HUES6 (cell line): ENCODE data around the gene TENM3.

Source experiments
- H3K27ac ChIP-seq: 2 replicates; pipeline ENCODE4 v1.7.0; 2013; ENCODE audit warnings: low read depth, mild to moderate bottlenecking, low read length, inconsistent platforms
- H3K27me3 ChIP-seq: 2 replicates; pipeline ENCODE4 v1.6.1; 2013; ENCODE audit warnings: low read length; ENCODE audit not compliant: control insufficient read depth, insufficient read depth
- H3K36me3 ChIP-seq: 2 replicates; pipeline ENCODE4 v1.6.1; 2013; ENCODE audit warnings: low read length; ENCODE audit not compliant: control insufficient read depth, insufficient read depth
- H3K4me1 ChIP-seq: 2 replicates; pipeline ENCODE4 v1.6.1; 2013; ENCODE audit warnings: low read length; ENCODE audit not compliant: control insufficient read depth, insufficient read depth
- H3K4me3 ChIP-seq: 2 replicates; pipeline ENCODE4 v1.5.1; 2013; ENCODE audit warnings: low read depth, low read length
- H3K9ac ChIP-seq: one replicate; pipeline ENCODE4 v1.6.1; 2013; ENCODE audit warnings: mild to moderate bottlenecking, low read length
- H3K9me3 ChIP-seq: 2 replicates; pipeline ENCODE4 v1.6.1; 2013; ENCODE audit warnings: low read depth, low read length; ENCODE audit not compliant: control insufficient read depth, insufficient read depth

Gene TENM3

DNA sequence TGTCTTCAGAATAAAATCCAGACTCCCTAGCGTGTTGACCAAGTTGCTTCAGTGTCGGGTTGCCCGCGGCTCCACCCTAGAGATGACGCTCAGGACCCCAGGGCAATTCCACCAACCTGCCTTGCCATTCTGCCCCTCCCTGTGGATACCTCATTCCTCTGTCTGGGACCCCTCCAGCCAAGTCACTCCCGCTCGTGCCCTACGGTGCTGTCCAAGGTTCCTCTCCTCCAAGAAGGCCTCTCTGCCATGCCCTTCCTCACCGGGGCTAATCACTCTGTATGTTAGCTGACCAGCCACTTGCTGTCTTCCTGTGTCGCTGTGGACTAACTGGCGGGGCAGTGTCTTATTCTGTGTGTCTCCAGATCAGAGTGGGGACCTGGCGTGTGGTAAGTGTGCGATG, 46.6 kb downstream of the TENM3 start:
- Histone ChIP-seq H3K4me3 (no peak overlapping the region), H3K9me3 (no peaks in the 10 kb centered on the region), H3K27ac (no peak overlapping the region), H3K4me1 (peaks cover 21% of the 10 kb centered on the region), H3K27me3 (no peaks in the 10 kb centered on the region), H3K36me3 (no peaks in the 10 kb centered on the region), H3K9ac (no peak overlapping the region)

DNA sequence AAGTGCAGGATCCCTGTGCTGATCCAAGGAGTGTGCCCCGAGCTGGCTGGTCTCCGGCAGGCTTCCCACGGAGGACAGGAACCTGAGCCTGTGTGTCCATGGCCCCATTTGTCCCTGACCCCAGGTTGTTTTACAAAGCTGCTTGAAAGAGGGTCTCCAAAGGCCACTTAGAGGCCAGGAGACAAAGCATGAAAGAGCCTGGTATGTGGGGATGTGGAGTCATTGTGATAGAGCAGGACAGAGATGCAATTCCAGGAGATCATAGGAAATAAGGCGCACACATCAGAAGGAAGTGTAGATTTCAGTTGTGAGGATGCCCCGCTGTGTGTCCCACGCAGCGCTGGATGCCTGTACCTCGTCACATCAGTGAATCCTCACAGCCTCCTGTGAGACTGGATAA, 48.0 kb downstream of the TENM3 start:
- Histone ChIP-seq H3K27me3 (no peaks in the 10 kb centered on the region), H3K9me3 (no peaks in the 10 kb centered on the region), H3K4me3 (no peak overlapping the region), H3K36me3 (no peaks in the 10 kb centered on the region), H3K4me1 (peaks cover 21% of the 10 kb centered on the region), H3K27ac (no peak overlapping the region), H3K9ac (no peak overlapping the region)

DNA sequence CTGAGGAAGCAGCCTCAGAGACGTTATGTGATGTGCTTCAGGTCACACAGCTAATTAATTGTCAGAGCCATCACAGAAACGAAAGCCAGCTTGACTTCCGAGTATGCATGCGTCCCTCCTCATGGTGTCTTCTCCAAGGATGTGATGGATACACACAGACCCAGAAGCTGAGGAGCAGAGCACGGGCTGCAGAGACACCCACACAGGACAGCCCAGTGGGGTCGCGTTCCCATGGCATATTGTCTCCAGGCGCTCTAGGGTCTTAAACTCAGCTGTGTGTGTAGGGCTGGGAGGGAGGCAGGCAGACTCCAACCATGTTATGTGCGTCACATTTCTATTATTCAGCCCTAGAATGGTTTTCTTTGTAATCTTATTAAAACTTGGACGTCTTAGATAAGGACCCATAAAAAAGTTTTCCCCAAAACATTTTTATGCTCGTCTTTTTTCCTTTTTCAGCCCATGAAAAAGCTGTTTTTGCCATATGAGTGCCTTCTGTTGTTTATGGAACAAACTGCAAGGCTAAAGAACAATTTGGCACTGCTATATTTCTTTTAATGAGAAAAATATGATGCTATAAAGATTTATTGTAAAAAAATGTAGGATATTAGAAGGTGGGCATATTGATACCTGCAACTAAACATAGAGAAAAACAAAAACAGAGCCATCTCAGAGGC, 48.5 kb downstream of the TENM3 start:
- no peaks in the 10 kb centered on the region for H3K27me3 ChIP-seq
- H3K9me3 ChIP-seq: no peaks in the 10 kb centered on the region
- H3K9ac ChIP-seq: no peak overlapping the region
- H3K4me1 ChIP-seq: peaks cover 21% of the 10 kb centered on the region
- no peak overlapping the region for H3K27ac ChIP-seq
- H3K36me3 ChIP-seq: no peaks in the 10 kb centered on the region
- H3K4me3 ChIP-seq: no peak overlapping the region

DNA sequence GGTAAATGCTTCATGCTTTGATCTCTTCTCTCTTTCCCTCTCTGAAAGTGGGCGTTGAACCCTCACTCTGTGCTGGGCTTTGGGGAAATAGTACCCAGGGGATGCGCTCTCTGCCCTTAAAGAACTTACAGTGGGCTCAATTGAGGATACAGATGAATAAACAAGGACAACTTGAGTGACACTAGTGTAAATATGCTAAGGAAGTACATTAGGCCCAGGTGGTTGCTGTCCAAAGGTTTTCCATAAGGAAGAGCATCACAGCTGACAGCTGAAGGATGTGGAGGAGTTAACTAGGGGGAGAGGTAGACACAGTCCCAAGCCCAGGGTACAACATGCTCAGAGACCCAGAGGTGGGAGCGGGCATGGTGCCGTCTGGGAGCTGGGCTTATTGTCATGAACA, 49.4 kb downstream of the TENM3 start:
- H3K4me1 ChIP-seq: peaks cover 23% of the 10 kb centered on the region
- no peaks in the 10 kb centered on the region for H3K9me3 ChIP-seq
- no peak overlapping the region for H3K27ac ChIP-seq

DNA sequence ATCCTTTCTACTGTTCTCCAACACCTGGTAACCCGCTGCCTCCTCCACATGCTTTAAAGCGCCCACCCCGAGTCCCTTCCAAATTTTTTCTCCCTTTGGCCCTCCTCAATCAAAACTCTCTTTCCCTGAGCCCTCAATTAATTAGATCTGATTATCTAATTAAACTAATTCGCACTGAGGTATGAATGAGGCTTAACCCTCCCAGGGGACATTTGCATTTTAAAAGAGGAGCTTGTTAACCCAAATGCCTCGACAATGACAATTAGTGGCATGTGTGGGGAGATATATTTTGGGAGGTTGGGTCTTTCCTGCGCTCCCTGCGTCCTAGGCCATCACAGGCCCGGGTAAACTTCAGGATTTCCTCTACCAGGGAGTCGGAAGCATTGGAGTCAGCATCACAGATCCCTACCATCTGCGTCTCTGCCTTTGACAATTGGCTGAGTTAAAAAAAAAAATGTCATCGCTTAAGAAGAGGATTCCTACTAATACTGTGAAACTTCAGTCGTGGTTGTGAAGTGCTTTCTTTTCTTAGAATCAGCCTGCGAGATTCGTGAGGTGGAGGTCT, 50.6 kb downstream of the TENM3 start:
- Histone ChIP-seq H3K4me1 (peaks cover 27% of the 10 kb centered on the region), H3K36me3 (no peaks in the 10 kb centered on the region), H3K9me3 (no peaks in the 10 kb centered on the region), H3K27ac (no peak overlapping the region), H3K9ac (no peak overlapping the region), H3K27me3 (no peaks in the 10 kb centered on the region), H3K4me3 (no peak overlapping the region)

More for the DNA sequence above, 49.4 kb downstream of the TENM3 start:
- H3K36me3 ChIP-seq: no peaks in the 10 kb centered on the region
- H3K27me3 ChIP-seq: no peaks in the 10 kb centered on the region
- no peak overlapping the region for H3K9ac ChIP-seq
- H3K4me3 ChIP-seq: no peak overlapping the region

DNA sequence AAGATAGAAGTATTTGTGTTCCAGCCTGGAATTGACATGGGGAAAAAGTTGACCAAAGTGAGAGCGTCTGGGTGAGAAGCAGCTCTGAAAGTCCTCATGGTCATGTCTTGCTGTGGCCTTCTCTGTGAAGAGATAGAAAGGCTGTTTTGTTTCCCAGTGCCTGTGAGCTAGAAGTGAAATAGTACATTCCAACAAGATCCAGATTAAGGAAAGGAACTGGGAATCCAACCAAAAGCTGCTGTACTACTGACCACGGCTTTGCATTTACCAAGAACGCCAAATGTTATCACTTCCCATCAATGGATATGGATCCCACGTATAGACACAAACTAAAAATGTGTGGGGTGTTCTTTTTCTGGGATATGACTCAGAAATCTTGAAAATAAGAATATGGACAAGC, 51.2 kb downstream of the TENM3 start:
- Histone ChIP-seq H3K36me3 (no peaks in the 10 kb centered on the region), H3K9ac (no peak overlapping the region), H3K4me3 (no peak overlapping the region), H3K27me3 (no peaks in the 10 kb centered on the region), H3K27ac (no peak overlapping the region), H3K9me3 (no peaks in the 10 kb centered on the region), H3K4me1 (peaks cover 27% of the 10 kb centered on the region)

DNA sequence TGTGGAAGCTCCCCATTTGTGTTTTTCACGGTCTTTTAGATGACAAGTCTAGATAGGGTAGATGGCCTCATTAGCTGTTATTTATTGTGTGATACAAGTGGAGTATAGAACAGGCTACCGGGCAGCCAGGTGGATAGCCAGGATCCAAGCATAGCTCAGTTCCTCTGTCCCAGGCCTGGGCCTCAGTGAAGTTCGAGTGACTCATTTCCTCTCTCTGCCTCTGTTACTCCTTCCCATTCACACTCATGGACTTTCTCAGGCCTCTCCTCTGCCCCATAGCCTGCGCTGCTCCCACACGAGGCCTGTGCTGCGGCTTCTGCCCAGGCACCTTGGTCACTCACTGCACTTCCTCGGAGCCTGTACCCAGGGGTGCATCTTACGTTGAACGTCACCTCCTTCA, 54.5 kb downstream of the TENM3 start:
- Histone ChIP-seq H3K9ac (no peak overlapping the region), H3K27ac (no peak overlapping the region)

DNA sequence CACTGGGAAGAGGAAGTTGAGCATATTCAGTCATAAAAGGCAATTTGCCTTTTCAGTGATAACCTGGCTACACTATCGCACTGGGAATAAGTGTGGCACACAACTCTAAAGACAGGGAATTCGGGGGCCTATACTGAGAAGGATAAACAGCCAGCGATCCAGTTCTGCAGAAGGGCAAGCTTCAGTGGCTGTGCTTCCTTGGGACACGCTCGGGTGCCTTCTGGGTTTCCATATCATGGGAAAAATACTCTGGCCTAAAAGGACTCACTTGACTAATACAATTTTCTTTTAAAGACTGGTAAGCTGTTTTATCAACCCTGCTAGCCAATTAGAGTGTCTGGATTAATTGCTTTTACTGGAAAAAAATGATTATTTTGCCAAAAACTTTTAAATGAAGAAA, 58.5 kb downstream of the TENM3 start:
- Histone ChIP-seq H3K9me3 (no peaks in the 10 kb centered on the region), H3K27ac (no peak overlapping the region), H3K36me3 (no peaks in the 10 kb centered on the region), H3K4me3 (no peak overlapping the region), H3K9ac (no peak overlapping the region), H3K4me1 (peaks cover 6% of the 10 kb centered on the region; the same call in 1 of the 2 replicates), H3K27me3 (no peaks in the 10 kb centered on the region)

More for the DNA sequence above, 54.5 kb downstream of the TENM3 start:
- peaks cover 27% of the 10 kb centered on the region for H3K4me1 ChIP-seq
- no peak overlapping the region for H3K4me3 ChIP-seq
- no peaks in the 10 kb centered on the region for H3K9me3 ChIP-seq
- H3K36me3 ChIP-seq: no peaks in the 10 kb centered on the region
- no peaks in the 10 kb centered on the region for H3K27me3 ChIP-seq

DNA sequence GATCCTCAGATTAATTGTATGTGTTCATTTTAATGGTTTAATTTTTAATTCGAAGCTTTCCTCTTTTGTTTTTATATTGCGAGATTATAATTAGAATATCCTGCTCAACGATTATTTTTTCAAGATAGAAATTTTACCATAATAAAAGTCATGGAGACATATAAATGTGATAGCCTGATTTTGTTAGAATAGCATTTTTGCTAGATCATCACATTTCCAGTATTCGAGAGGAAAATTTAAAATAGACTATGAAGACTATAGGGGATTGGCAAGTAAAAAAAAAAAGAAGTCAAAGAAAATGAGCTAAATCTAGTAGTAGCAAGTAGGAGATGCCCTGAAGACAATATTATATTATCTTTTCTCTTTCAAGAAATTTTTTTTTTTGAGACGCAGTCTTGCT, 60.6 kb downstream of the TENM3 start:
- no peak overlapping the region for H3K4me3 ChIP-seq
- H3K9ac ChIP-seq: no peak overlapping the region
- no peaks in the 10 kb centered on the region for H3K27me3 ChIP-seq
- no peaks in the 10 kb centered on the region for H3K36me3 ChIP-seq
- H3K27ac ChIP-seq: no peak overlapping the region
- H3K9me3 ChIP-seq: no peaks in the 10 kb centered on the region
- 0 out of 2 replicates have a peak, but pooled peaks cover 5% of the 10 kb centered on the region for H3K4me1 ChIP-seq

DNA sequence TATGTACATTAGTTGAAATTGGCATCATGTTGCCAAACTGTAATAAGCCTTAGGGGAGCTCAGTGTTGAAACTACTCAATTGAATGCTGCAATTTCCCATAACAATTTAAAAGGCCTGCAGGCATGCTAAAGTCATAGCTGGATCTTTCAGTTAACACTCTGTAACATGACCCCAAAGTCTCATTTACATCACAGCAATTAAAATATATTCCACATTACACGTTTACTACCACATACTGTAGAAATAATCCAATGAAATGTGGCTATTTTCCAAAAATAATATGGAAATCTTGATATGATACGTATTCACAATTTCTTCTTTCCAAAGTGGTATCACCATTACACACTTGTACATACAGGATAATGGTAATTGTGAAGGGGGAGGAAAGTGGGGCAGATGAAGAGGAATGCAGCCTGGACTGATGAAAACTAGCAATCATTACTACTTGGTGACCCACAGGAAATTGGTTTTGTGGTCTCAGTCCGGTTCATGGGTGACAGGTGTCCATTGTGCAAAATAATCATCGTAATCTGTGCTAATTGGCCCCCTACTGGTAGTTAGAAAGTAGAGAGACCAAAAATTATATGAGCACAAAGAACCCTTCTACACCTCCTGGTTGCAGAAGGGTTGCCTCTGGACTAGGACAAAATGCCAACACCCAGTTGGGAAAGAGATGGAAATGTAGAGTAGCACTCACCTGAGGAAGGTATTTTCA, 63.7 kb downstream of the TENM3 start:
- no peaks in the 10 kb centered on the region for H3K36me3 ChIP-seq
- H3K27me3 ChIP-seq: no peaks in the 10 kb centered on the region
- no peak overlapping the region for H3K27ac ChIP-seq
- no peak overlapping the region for H3K9ac ChIP-seq
- H3K9me3 ChIP-seq: no peaks in the 10 kb centered on the region
- 0 out of 2 replicates have a peak, but pooled peaks cover 5% of the 10 kb centered on the region for H3K4me1 ChIP-seq
- H3K4me3 ChIP-seq: no peak overlapping the region

DNA sequence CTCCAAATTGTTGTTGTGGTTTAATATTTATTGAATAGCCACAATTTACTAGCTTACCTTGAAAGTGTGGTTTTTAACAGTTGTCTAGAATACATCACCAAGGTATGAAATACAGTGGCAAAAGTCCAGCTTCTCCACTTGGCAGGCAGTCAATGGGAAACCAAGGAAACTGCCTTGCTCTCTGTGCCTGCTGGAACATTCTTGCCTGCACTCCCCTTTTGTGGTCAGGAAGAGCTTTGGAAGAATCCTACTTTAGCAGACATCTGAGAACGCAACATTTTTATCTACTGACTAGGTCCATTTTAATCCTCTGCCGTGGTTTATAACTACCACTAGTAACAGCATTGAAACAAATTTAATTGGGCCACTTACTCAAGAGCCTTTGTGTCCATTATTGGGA, 64.5 kb downstream of the TENM3 start:
- H3K9me3 ChIP-seq: no peaks in the 10 kb centered on the region
- H3K27ac ChIP-seq: no peak overlapping the region
- H3K9ac ChIP-seq: no peak overlapping the region
- H3K4me1 ChIP-seq: 0 out of 2 replicates have a peak, but pooled peaks cover 5% of the 10 kb centered on the region
- no peaks in the 10 kb centered on the region for H3K36me3 ChIP-seq
- no peak overlapping the region for H3K4me3 ChIP-seq
- no peaks in the 10 kb centered on the region for H3K27me3 ChIP-seq
